Spleen (tissue), 11 donors: ENCODE measurements around the gene SH3RF3. TPM values are rescaled to one million over a fixed set of nuclear protein-coding genes. Genes with fewer than 3 reads are reported as not detected.

ENCODE experiments used
- DNase-seq: peaks from one replicate; pipeline ENCODE4 v3.0.0-alpha.2; 2020
- H3K27ac ChIP-seq, 8 donors: fragments of 200-600 bp; sonication (generic) in 7 of 8; 1 replicate in 4 of 8; 2 replicates in 4 of 8; pipeline versions ENCODE4 v1.5.0 to v1.8.0; 2016 to 2021; ENCODE audit warnings: inconsistent platforms in 4 of 8, mild to moderate bottlenecking in 4 of 8, moderate library complexity in 1 of 8
- H3K27me3 ChIP-seq, 7 donors: fragments of 200-600 bp; sonication (generic) in 6 of 7; replicated peaks in 1 of 7; 1 replicate in 4 of 7; 2 replicates in 3 of 7; pipeline versions ENCODE4 v1.5.0 to v1.8.0; 2016 to 2021; ENCODE audit warnings: inconsistent platforms in 3 of 7, mild to moderate bottlenecking in 1 of 7
- H3K36me3 ChIP-seq, 6 donors: fragments of 200-600 bp; sonication (generic) in 5 of 6; 1 replicate in 4 of 6; 2 replicates in 2 of 6; pipeline versions ENCODE4 v1.5.0 to v1.8.0; 2016 to 2021; ENCODE audit warnings: inconsistent platforms in 2 of 6
- H3K4me1 ChIP-seq, 6 donors: fragments of 200-600 bp; sonication (generic) in 5 of 6; 1 replicate in 3 of 6; 2 replicates in 3 of 6; pipeline versions ENCODE4 v1.5.0 to v1.8.0; 2016 to 2021; ENCODE audit warnings: inconsistent platforms in 3 of 6
- H3K4me3 ChIP-seq, 8 donors: fragments of 200-600 bp; sonication (generic) in 7 of 8; 1 replicate in 4 of 8; 2 replicates in 4 of 8; pipeline versions ENCODE4 v1.5.0 to v1.8.0; 2016 to 2021; ENCODE audit warnings: inconsistent platforms in 4 of 8, mild to moderate bottlenecking in 4 of 8, moderate library complexity in 2 of 8
- H3K9me3 ChIP-seq, 8 donors: fragments of 200-600 bp; sonication (generic) in 7 of 8; 1 replicate in 4 of 8; 2 replicates in 4 of 8; pipeline versions ENCODE4 v1.5.0 to v1.8.0; 2016 to 2021; ENCODE audit warnings: inconsistent platforms in 4 of 8
- POLR2A ChIP-seq, 3 donors: fragments of 450-650 bp; IDR thresholded peaks; one replicate each; pipeline ENCODE4 v1.5.1; 2017; ENCODE audit warnings: antibody characterized with exemption in 3 of 3, mild to moderate bottlenecking in 1 of 3
- POLR2AphosphoS5 ChIP-seq, 3 donors: sonication (generic); formaldehyde crosslinking; IDR thresholded peaks; one replicate each; pipeline ENCODE4 v1.5.1; 2017; ENCODE audit warnings: antibody characterized with exemption in 3 of 3
- WGBS, 5 donors: extraction: QIAGEN DNeasy Blood & Tissue Kit in 3 of 5; methylation state at CpG; one replicate each; pipeline versions ENCODE4 v1.1.5 to v1.1.7; 2013 to 2018; 5-methylcytosine and 5-hydroxymethylcytosine counted together
- intact Hi-C: fragments of 100-400 bp; cut with DNase I; formaldehyde crosslinking; loops from one replicate; pipeline ENCODE4 v1.15.0; 2023; ENCODE audit warnings: low total_unique reads
- polyA plus RNA-seq, 3 donors: library from polyadenylated mRNA; stranded (reverse); fragments of 200-250 nt; gene quantifications; one replicate each; pipeline ENCODE4 v1.2.1, GENCODE V29; 2013
- total RNA-seq, 7 donors: library from RNA; depleted of rRNA in 3 of 7; stranded (reverse); fragments of >200 nt in 3 of 7; fragmentation: NEBNext Ultra II Directional in 4 of 7; extraction: Animal tissue kit (Norgen Biotek cat#: 25700) in 4 of 7; gene quantifications; one replicate each; pipeline versions ENCODE4 v1.1.0 to v1.2.1, GENCODE V29; 2016 to 2021
- TF ChIP-seq, protein P1 (sequence below), 11 experiments: fragments of 200-600 bp in 7 of 11; fragments of 450-650 bp in 4 of 11; sonication (generic) in 4 of 11; IDR thresholded peaks in 8 of 11; conservative IDR thresholded peaks in 3 of 11; 1 replicate in 7 of 11; 2 replicates in 4 of 11; pipeline versions ENCODE4 v1.4.0 to v1.8.0; 2016 to 2021; ENCODE audit warnings: antibody characterized with exemption in 11 of 11, inconsistent platforms in 4 of 11, mild to moderate bottlenecking in 1 of 11
- donor health status: healthy with polysubstance abuse.
- donor health status: DM: no; HTN: no; CAD: no; lungs with moderate emphysema.
- donor health status: DM: no; HTN: no; CAD: no.
- donor health status: Bipolar disorder and iron deficiency.
- donor health status: healthy.
- donor health status: DM: no; HTN: no; CAD: no.
- donor health status: DM: yes; HTN: yes; CAD: no.

Gene SH3RF3
- total and polyA plus RNA-seq, 10 donors, result 1.3 to 7.6 (median 4.7) TPM

DNA sequence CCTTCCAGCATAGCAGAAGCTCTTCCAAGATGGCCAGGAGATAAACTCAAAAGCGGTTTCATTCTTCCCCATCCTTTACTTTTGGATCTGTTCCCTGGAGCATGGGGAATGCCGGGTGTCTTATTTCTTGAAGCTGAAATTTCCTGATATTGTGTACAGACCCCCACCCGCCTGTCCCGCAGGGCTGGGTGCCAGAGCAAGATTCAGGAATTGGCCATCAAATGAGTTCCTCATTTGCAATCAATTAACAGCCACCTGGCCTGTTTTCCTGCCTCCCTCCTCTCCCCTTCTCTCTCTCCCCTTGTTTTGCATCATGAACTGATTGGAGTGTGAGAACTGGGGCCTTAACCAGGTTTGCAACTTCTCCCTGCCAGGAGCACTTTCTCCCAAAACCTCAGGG, 202.1 kb downstream of the SH3RF3 start:
- H3K9me3 ChIP-seq, result no peaks in the 10 kb centered on the region
- no peak overlapping the region for H3K4me3 ChIP-seq
- TF ChIP-seq, protein P1, sequence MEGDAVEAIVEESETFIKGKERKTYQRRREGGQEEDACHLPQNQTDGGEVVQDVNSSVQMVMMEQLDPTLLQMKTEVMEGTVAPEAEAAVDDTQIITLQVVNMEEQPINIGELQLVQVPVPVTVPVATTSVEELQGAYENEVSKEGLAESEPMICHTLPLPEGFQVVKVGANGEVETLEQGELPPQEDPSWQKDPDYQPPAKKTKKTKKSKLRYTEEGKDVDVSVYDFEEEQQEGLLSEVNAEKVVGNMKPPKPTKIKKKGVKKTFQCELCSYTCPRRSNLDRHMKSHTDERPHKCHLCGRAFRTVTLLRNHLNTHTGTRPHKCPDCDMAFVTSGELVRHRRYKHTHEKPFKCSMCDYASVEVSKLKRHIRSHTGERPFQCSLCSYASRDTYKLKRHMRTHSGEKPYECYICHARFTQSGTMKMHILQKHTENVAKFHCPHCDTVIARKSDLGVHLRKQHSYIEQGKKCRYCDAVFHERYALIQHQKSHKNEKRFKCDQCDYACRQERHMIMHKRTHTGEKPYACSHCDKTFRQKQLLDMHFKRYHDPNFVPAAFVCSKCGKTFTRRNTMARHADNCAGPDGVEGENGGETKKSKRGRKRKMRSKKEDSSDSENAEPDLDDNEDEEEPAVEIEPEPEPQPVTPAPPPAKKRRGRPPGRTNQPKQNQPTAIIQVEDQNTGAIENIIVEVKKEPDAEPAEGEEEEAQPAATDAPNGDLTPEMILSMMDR (IDR thresholded peaks at IDR 0.05 in 8 of 11, conservative IDR thresholded peaks at IDR 0.05 in 3 of 11), result no peak
- TF ChIP-seq POLR2A (IDR thresholded peaks at IDR 0.05) (no peak), POLR2AphosphoS5 (IDR thresholded peaks at IDR 0.05) (no peak)
- 38 to 65% (median 45%) methylated on average over 4 of the region's 4 CpGs for whole genome bisulfite sequencing, 5 donors
- H3K27me3 ChIP-seq, result peaks cover 0 to 10% (median 0%) of the 10 kb centered on the region in 7 donors
- DNase-seq, result no peak
- intact Hi-C loops, result no loop called here
- peak overlapping the region in 1 of 8 donors; percentile 81 for H3K27ac ChIP-seq
- no peaks in the 10 kb centered on the region for H3K36me3 ChIP-seq
- H3K4me1 ChIP-seq, result peaks cover 15 to 53% (median 43%) of the 10 kb centered on the region in 6 donors

DNA sequence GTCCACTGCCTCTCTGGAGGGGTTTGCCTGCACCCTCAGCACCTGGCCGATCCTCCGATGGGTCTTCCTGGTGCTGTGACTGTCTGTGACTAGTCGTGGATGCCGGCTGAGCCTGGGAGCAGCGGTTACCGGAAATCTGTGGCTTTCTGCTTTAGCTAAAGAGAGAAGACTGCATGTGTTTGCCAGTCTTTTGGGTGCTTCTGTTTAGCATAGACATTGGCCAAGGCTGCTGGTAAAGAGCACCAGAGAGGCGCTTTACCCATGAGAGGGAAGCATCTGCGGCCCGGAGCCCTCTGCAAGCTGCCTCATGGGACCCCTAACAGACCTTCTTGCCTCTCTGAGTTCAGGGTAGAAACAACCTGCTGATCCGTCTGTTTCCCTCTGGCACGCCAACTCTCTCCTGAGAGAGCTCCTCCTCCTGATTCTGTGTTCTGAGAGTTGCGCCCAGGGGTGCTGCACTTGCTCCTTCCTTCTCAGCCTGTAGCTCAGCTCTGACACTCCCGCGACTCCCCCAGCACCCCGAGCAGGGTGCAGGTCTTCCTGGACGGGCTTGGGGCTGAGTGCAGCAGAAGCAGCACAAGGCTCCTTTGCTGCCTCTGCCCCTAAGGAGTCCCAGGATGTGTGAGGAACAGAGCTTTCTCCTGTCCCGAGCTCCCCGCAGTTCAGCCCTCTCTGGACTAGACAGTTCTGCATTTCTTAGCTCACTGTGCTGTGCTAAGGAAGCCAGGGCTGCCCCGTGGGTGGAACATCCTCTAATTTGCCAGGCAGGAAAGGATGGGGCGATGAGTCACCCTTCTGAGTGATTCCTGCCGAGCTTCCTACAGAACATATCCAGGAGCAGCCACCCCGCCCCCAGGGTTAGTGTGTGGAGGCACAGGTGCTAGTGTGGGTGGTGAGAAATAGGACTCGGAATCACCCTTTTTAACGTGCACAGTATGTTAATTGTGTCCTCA, 203.2 kb downstream of the SH3RF3 start:
- DNase-seq, result peak; percentile 86
- Histone ChIP-seq H3K4me1 (peaks cover 15 to 62% (median 50%) of the 10 kb centered on the region in 6 donors), H3K9me3 (no peaks in the 10 kb centered on the region), H3K27me3 (peaks cover 0 to 10% (median 0%) of the 10 kb centered on the region in 7 donors), H3K36me3 (no peaks in the 10 kb centered on the region), H3K4me3 (peak overlapping the region in 6 of 8 donors; percentile 2 to 61 (median 22)), H3K27ac (peak overlapping the region in 7 of 8 donors; percentile 36 to 81 (median 74))
- intact Hi-C loops, result no loop called here
- TF ChIP-seq, protein P1 (IDR thresholded peaks at IDR 0.05 in 8 of 11, conservative IDR thresholded peaks at IDR 0.05 in 3 of 11), result no peak
- peak; percentile 24 to 72 (median 69) for TF ChIP-seq POLR2AphosphoS5 (IDR thresholded peaks at IDR 0.05)
- WGBS, 5 donors, result 20 to 29% (median 24%) methylated on average over 24 of the region's 24 CpGs

DNA sequence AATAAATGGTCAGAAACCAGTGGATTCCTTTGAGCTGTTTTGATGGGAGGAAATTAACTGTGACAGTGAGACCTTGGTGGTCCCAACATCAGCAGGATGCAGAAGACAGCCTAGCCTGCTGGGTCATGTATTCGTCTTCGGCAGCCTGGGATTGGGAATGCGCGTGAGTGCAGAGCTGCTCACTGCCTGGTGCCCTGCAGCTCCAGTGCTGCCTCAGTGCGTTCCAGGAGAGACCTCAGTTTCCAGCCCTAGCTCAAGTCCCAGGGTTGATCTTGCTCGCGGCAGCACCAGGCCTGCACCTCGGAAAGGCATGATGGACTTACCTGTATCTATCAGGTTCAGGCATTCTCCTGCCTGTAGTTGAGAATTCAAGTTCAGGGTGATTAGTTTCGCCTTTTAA, 203.9 kb downstream of the SH3RF3 start:
- Histone ChIP-seq H3K4me3 (peak overlapping the region in 1 of 8 donors; percentile 61), H3K4me1 (peaks cover 15 to 62% (median 50%) of the 10 kb centered on the region in 6 donors), H3K27me3 (peaks cover 0 to 10% (median 0%) of the 10 kb centered on the region in 7 donors), H3K9me3 (no peaks in the 10 kb centered on the region), H3K36me3 (no peaks in the 10 kb centered on the region), H3K27ac (peak overlapping the region in 6 of 8 donors; percentile 32 to 81 (median 74))
- no peak for DNase-seq
- WGBS, 5 donors, result 83 to 91% (median 85%) methylated on average over 9 of the region's 9 CpGs
- intact Hi-C loops, result no loop called here
- TF ChIP-seq POLR2AphosphoS5 (IDR thresholded peaks at IDR 0.05), result no peak
- TF ChIP-seq, protein P1 (IDR thresholded peaks at IDR 0.05 in 8 of 11, conservative IDR thresholded peaks at IDR 0.05 in 3 of 11), result no peak
- TF ChIP-seq POLR2A (IDR thresholded peaks at IDR 0.05), result no peak
